ENCODE measurements around the gene TACC2.

TACC2 gene

GRCh38 chr10:122121059-122121458 is 132.1 kb downstream of the TACC2 start:
- DNase-seq (ENCODE audit: extremely low read depth, low read depth) = no peak
- no peak for TF ChIP-seq CTCF (IDR thresholded peaks at IDR 0.05; ENCODE audit: low read depth, low read length, missing control alignments)

GRCh38 chr10:122122493-122122892 is 133.5 kb downstream of the TACC2 start:
- H3K4me3 ChIP-seq (replicated peaks; ENCODE audit: low read depth, low read length) = no peak overlapping the region
- no peak for DNase-seq (ENCODE audit: extremely low read depth, low read depth)
- TF ChIP-seq CTCF (IDR thresholded peaks at IDR 0.05; ENCODE audit: low read depth, low read length, missing control alignments) = no peak

More at GRCh38 chr10:122121059-122121458, 132.1 kb downstream of the TACC2 start:
- no peak overlapping the region for H3K4me3 ChIP-seq (replicated peaks; ENCODE audit: low read depth, low read length)

GRCh38 chr10:122123186-122123585 is 134.2 kb downstream of the TACC2 start:
- no peak overlapping the region for H3K4me3 ChIP-seq (replicated peaks; ENCODE audit: low read depth, low read length)
- DNase-seq (ENCODE audit: extremely low read depth, low read depth) = no peak
- no peak for TF ChIP-seq CTCF (IDR thresholded peaks at IDR 0.05; ENCODE audit: low read depth, low read length, missing control alignments)

- no peak overlapping the region for H3K4me3 ChIP-seq (replicated peaks; ENCODE audit: low read depth, low read length)
- TF ChIP-seq CTCF (IDR thresholded peaks at IDR 0.05; ENCODE audit: low read depth, low read length, missing control alignments) = no peak
- no peak for DNase-seq (ENCODE audit: extremely low read depth, low read depth)
Observed at GRCh38 chr10:122124342-122124741, 135.4 kb downstream of the TACC2 start.

GRCh38 chr10:122124808-122125207 is 135.8 kb downstream of the TACC2 start:
- no peak overlapping the region for H3K4me3 ChIP-seq (replicated peaks; ENCODE audit: low read depth, low read length)
- no peak for TF ChIP-seq CTCF (IDR thresholded peaks at IDR 0.05; ENCODE audit: low read depth, low read length, missing control alignments)
- DNase-seq (ENCODE audit: extremely low read depth, low read depth) = no peak

GRCh38 chr10:122126763-122127659 is 138.0 kb downstream of the TACC2 start:
- no peak for TF ChIP-seq CTCF (IDR thresholded peaks at IDR 0.05; ENCODE audit: low read depth, low read length, missing control alignments)
- H3K4me3 ChIP-seq (replicated peaks; ENCODE audit: low read depth, low read length) = no peak overlapping the region
- DNase-seq (ENCODE audit: extremely low read depth, low read depth) = peak; percentile 82
